H9 (cell line): ENCODE data around the gene TRIM54. TPM values are rescaled to one million over a fixed set of nuclear protein-coding genes. Genes with fewer than 3 reads are reported as not detected.

Experiments used
- DNase-seq: peaks from one replicate; pipeline ENCODE4 v3.0.0-alpha.2; 2017
- H2AFZ ChIP-seq: one replicate; pipeline ENCODE4 v1.6.1; 2013; ENCODE audit warnings: mild to moderate bottlenecking, low read length, control low read depth, moderate library complexity
- H2AK5ac ChIP-seq: 2 replicates; pipeline ENCODE4 v1.6.1; 2013; ENCODE audit warnings: low read length, control low read depth, mixed read lengths; ENCODE audit not compliant: insufficient read length
- H2BK120ac ChIP-seq: one replicate; pipeline ENCODE4 v1.6.1; 2013; ENCODE audit warnings: low read depth, mild to moderate bottlenecking, low read length, control low read depth, inconsistent platforms; ENCODE audit not compliant: poor library complexity, severe bottlenecking
- H2BK12ac ChIP-seq: 2 replicates; pipeline ENCODE4 v1.6.1; 2013; ENCODE audit warnings: low read length, control low read depth, mixed read lengths, low read depth; ENCODE audit not compliant: insufficient read length
- H2BK15ac ChIP-seq: 2 replicates; pipeline ENCODE4 v1.6.1; 2013; ENCODE audit warnings: low read depth, low read length, control low read depth
- H2BK20ac ChIP-seq: one replicate; pipeline ENCODE4 v1.6.1; 2013; ENCODE audit warnings: low read depth, mild to moderate bottlenecking, low read length, control low read depth, inconsistent platforms; ENCODE audit not compliant: poor library complexity, severe bottlenecking
- H2BK5ac ChIP-seq: 2 replicates; pipeline ENCODE4 v1.6.1; 2013; ENCODE audit warnings: low read length, control low read depth, mixed read lengths; ENCODE audit not compliant: insufficient read length
- H3K14ac ChIP-seq: 2 replicates; pipeline ENCODE4 v1.6.1; 2013; ENCODE audit warnings: low read length, control low read depth; ENCODE audit not compliant: insufficient read depth
- H3K18ac ChIP-seq: 2 replicates; pipeline ENCODE4 v1.6.1; 2013; ENCODE audit warnings: low read depth, mild to moderate bottlenecking, mixed read lengths, low read length, control low read depth; ENCODE audit not compliant: insufficient read length
- H3K23ac ChIP-seq: 2 replicates; pipeline ENCODE4 v1.6.1; 2013; ENCODE audit warnings: low read length, control low read depth, mixed read lengths, low read depth; ENCODE audit not compliant: insufficient read length
- H3K23me2 ChIP-seq: 2 replicates; pipeline ENCODE4 v1.6.1; 2013; ENCODE audit warnings: low read depth, mild to moderate bottlenecking, mixed read lengths, low read length, control low read depth; ENCODE audit not compliant: insufficient read length, poor library complexity, severe bottlenecking
- H3K27ac ChIP-seq: 2 replicates; pipeline ENCODE4 v1.5.1; 2013; ENCODE audit warnings: low read length, control low read depth, mixed read lengths, low read depth; ENCODE audit not compliant: insufficient read length
- H3K27me3 ChIP-seq: 2 replicates; pipeline ENCODE4 v1.6.1; 2013; ENCODE audit warnings: low read length, control low read depth, inconsistent platforms; ENCODE audit not compliant: insufficient read depth
- H3K4ac ChIP-seq: 2 replicates; pipeline ENCODE4 v1.6.1; 2013; ENCODE audit warnings: low read depth, mild to moderate bottlenecking, control low read depth, inconsistent platforms, low read length, moderate library complexity
- H3K4me1 ChIP-seq: 2 replicates; pipeline ENCODE4 v1.6.1; 2013; ENCODE audit warnings: low read length, control low read depth, inconsistent platforms; ENCODE audit not compliant: insufficient read depth
- H3K4me2 ChIP-seq: 2 replicates; pipeline ENCODE4 v1.6.1; 2013; ENCODE audit warnings: low read length, control low read depth, mixed read lengths; ENCODE audit not compliant: insufficient read length, insufficient read depth
- H3K56ac ChIP-seq: 2 replicates; pipeline ENCODE4 v1.6.1; 2013; ENCODE audit warnings: low read depth, mild to moderate bottlenecking, mixed read lengths, low read length, control low read depth; ENCODE audit not compliant: insufficient read length
- H3K79me1 ChIP-seq: 2 replicates; pipeline ENCODE4 v1.6.1; 2013; ENCODE audit warnings: low read depth, mild to moderate bottlenecking, moderate library complexity, low read length, control low read depth, inconsistent platforms; ENCODE audit not compliant: insufficient read depth, poor library complexity, severe bottlenecking
- H3K79me2 ChIP-seq: 2 replicates; pipeline ENCODE4 v1.6.1; 2013; ENCODE audit warnings: low read length, control low read depth, inconsistent platforms; ENCODE audit not compliant: insufficient read depth
- H3K9ac ChIP-seq: 2 replicates; pipeline ENCODE4 v1.6.1; 2013; ENCODE audit warnings: low read length, control low read depth, mixed read lengths; ENCODE audit not compliant: insufficient read length; ENCODE audit errors: extremely low read depth
- H3K9me3 ChIP-seq: one replicate; pipeline ENCODE4 v1.6.1; 2013; ENCODE audit warnings: low read depth, low read length, inconsistent platforms; ENCODE audit not compliant: control insufficient read depth
- H3T11ph ChIP-seq: one replicate; pipeline ENCODE4 v1.6.1; 2013; ENCODE audit warnings: mild to moderate bottlenecking, low read length, control low read depth, inconsistent platforms
- H4K20me1 ChIP-seq: one replicate; pipeline ENCODE4 v1.6.1; 2013; ENCODE audit not compliant: control insufficient read depth, insufficient read length, insufficient read depth
- H4K5ac ChIP-seq: 2 replicates; pipeline ENCODE4 v1.6.1; 2013; ENCODE audit warnings: low read depth, mild to moderate bottlenecking, mixed read lengths, low read length, control low read depth; ENCODE audit not compliant: insufficient read length
- H4K8ac ChIP-seq: replicated peaks from 2 replicates; pipeline ENCODE4 v1.6.1; 2013; ENCODE audit warnings: low read length, control low read depth, mixed read lengths, low read depth; ENCODE audit not compliant: insufficient read length
- H4K91ac ChIP-seq: 2 replicates; pipeline ENCODE4 v1.6.1; 2013; ENCODE audit warnings: low read depth, mild to moderate bottlenecking, moderate library complexity, mixed read lengths, low read length, control low read depth; ENCODE audit not compliant: insufficient read length
- H3K27ac Mint-ChIP-seq, 3 experiments: 2 replicates in 2 of 3; 3 replicates in 1 of 3; pipeline ENCODE4 v1.8.0; 2020 to 2021; ENCODE audit warnings: mixed read lengths in 3 of 3, mild to moderate bottlenecking in 1 of 3, moderate library complexity in 1 of 3
- H3K27me3 Mint-ChIP-seq: 2 replicates; pipeline ENCODE4 v1.8.0; 2021; ENCODE audit warnings: low read depth, mild to moderate bottlenecking, moderate library complexity, mixed read lengths
- H3K36me3 Mint-ChIP-seq, 3 experiments: 2 replicates in 2 of 3; 3 replicates in 1 of 3; pipeline ENCODE4 v1.8.0; 2020 to 2021; ENCODE audit warnings: low read depth in 3 of 3, mixed read lengths in 3 of 3; ENCODE audit not compliant: insufficient read depth in 1 of 3
- H3K4me1 Mint-ChIP-seq, 2 experiments: 2 replicates each; pipeline ENCODE4 v1.8.0; 2020; ENCODE audit warnings: mixed read lengths in 2 of 2
- H3K4me3 Mint-ChIP-seq, 2 experiments: 2 replicates in 1 of 2; 3 replicates in 1 of 2; pipeline ENCODE4 v1.8.0; 2020 to 2021; ENCODE audit warnings: mild to moderate bottlenecking in 2 of 2, mixed read lengths in 2 of 2, moderate library complexity in 1 of 2
- H3K9me3 Mint-ChIP-seq, 2 experiments: 2 replicates in 1 of 2; 3 replicates in 1 of 2; pipeline ENCODE4 v1.8.0; 2020; ENCODE audit warnings: mild to moderate bottlenecking in 2 of 2, mixed read lengths in 2 of 2, moderate library complexity in 1 of 2
- CTCF ChIP-seq: fragments of 200-600 bp; sonication (generic); conservative IDR thresholded peaks from 3 replicates; pipeline ENCODE4 v1.8.0; 2021; ENCODE audit warnings: antibody characterized with exemption, mild to moderate bottlenecking
- WGBS: extraction: QIAGEN DNeasy Blood & Tissue Kit; methylation state at CpG from one replicate; pipeline ENCODE4 v1.1.7; 2013; ENCODE audit warnings: missing lambda C conversion rate, low lambda C conversion rate, mixed read lengths; ENCODE audit not compliant: insufficient read length; ENCODE audit errors: extremely low coverage; 5-methylcytosine and 5-hydroxymethylcytosine counted together
- total RNA-seq: library from RNA; stranded (reverse); gene quantifications from 2 replicates; pipeline ENCODE4 v1.2.1, GENCODE V29; 2021

The TRIM54 gene
- total RNA-seq, 1 experiment from 2014 or later = 5.0 TPM

- H3K27ac ChIP-seq = no peak overlapping the region
- no peak overlapping the region for H4K91ac ChIP-seq
- no peak overlapping the region for H3K4ac ChIP-seq
- no peak overlapping the region for H4K5ac ChIP-seq
- Mint-ChIP-seq H3K36me3 (no peaks in the 10 kb centered on the region), H3K27me3 (peaks cover 64% of the 10 kb centered on the region), H3K4me3 (no peak overlapping the region; a peak in 1 of 5 replicates), H3K9me3 (no peaks in the 10 kb centered on the region), H3K27ac (0 out of 7 replicates have a peak overlapping the region, but pooled peaks of 1 of the 3 experiments have one; percentile 41), H3K4me1 (peaks cover 16 to 18% of the 10 kb centered on the region in 2 experiments)
- TF ChIP-seq CTCF = no peak
- no peak overlapping the region for H2AK5ac ChIP-seq
- no peaks in the 10 kb centered on the region for H3K79me1 ChIP-seq
- no peak overlapping the region for H2BK5ac ChIP-seq
- H3K79me2 ChIP-seq = no peaks in the 10 kb centered on the region
- H3K23ac ChIP-seq = no peak overlapping the region
- no peak overlapping the region for H3K9ac ChIP-seq
- no peaks in the 10 kb centered on the region for H3K9me3 ChIP-seq
- no peak overlapping the region for H3T11ph ChIP-seq
- H3K56ac ChIP-seq = no peak overlapping the region
- H2BK20ac ChIP-seq = no peak overlapping the region
- no CpG with 5 or more reads among the region's 13 CpGs for WGBS
- no peaks in the 10 kb centered on the region for H3K23me2 ChIP-seq
- no peak overlapping the region for H3K4me2 ChIP-seq
- no peaks in the 10 kb centered on the region for H4K20me1 ChIP-seq
- H3K18ac ChIP-seq = no peak overlapping the region
- no peak overlapping the region for H3K14ac ChIP-seq
- H3K27me3 ChIP-seq = no peaks in the 10 kb centered on the region; the same call in 1 of the 2 replicates
- no peak for DNase-seq
- no peak overlapping the region for H4K8ac ChIP-seq
- H2BK120ac ChIP-seq = no peak overlapping the region
- H2AFZ ChIP-seq = no peak overlapping the region
- no peak overlapping the region for H2BK12ac ChIP-seq
- no peak overlapping the region for H2BK15ac ChIP-seq
- no peaks in the 10 kb centered on the region for H3K4me1 ChIP-seq
Observed at GRCh38 chr2:27255187-27255586, 27.0 kb upstream of the TRIM54 start.
